GM18907 (cell line): ENCODE measurements around the gene SMCO3.

Source experiments
- ATAC-seq: cut with Tn5 transposase; IDR thresholded peaks from one replicate; pipeline ENCODE4 v1.9.1; 2021; ENCODE audit warnings: mild to moderate bottlenecking, moderate library complexity; ENCODE audit not compliant: unreplicated experiment

Gene SMCO3

GRCh38 chr12:14814014-14814413 lies at the start of gene SMCO3:
TSS of gene SMCO3 (minus strand) at chr12:14814182. CDS start at chr12:14806680, 7,502 bp downstream.
- ATAC-seq: no peak

- no peak for ATAC-seq
These were observed 46.5 kb upstream of the SMCO3 start for GRCh38 chr12:14860490-14860889.

GRCh38 chr12:14858513-14858912 lies 44.5 kb upstream of the SMCO3 start:
- ATAC-seq: no peak

GRCh38 chr12:14854586-14855183 lies 40.7 kb upstream of the SMCO3 start:
- no peak for ATAC-seq

- no peak for ATAC-seq
These were observed 40.0 kb upstream of the SMCO3 start for GRCh38 chr12:14853961-14854360.

- ATAC-seq: no peak
These were observed 38.9 kb upstream of the SMCO3 start for GRCh38 chr12:14852880-14853279.

- ATAC-seq: peak; percentile 76
These were observed 37.1 kb upstream of the SMCO3 start for GRCh38 chr12:14850929-14851663.

- ATAC-seq: no peak
These were observed 35.7 kb upstream of the SMCO3 start for GRCh38 chr12:14849661-14850060.

GRCh38 chr12:14846876-14847580 lies 33.0 kb upstream of the SMCO3 start:
- ATAC-seq: no peak

- ATAC-seq: no peak
These were observed 32.1 kb upstream of the SMCO3 start for GRCh38 chr12:14846042-14846587.

- ATAC-seq: peak; percentile 60
These were observed 31.4 kb upstream of the SMCO3 start for GRCh38 chr12:14845350-14845750.

GRCh38 chr12:14844401-14844800 lies 30.4 kb upstream of the SMCO3 start:
- no peak for ATAC-seq

GRCh38 chr12:14843425-14843887 lies 29.5 kb upstream of the SMCO3 start, which contains the start of gene ART4:
TSS of gene ART4 (minus strand) at chr12:14843526. CDS start at chr12:14843113, 413 bp downstream.
- no peak for ATAC-seq

- ATAC-seq: no peak
These were observed 28.3 kb upstream of the SMCO3 start for GRCh38 chr12:14842315-14842714.

- ATAC-seq: no peak
These were observed 27.8 kb upstream of the SMCO3 start for GRCh38 chr12:14841761-14842160.

- no peak for ATAC-seq
These were observed 26.6 kb upstream of the SMCO3 start for GRCh38 chr12:14840616-14841015.

- no peak for ATAC-seq
These were observed 25.3 kb upstream of the SMCO3 start for GRCh38 chr12:14839262-14839661.

- ATAC-seq: no peak
These were observed 22.6 kb upstream of the SMCO3 start for GRCh38 chr12:14836336-14837210.

- ATAC-seq: no peak
These were observed 20.5 kb upstream of the SMCO3 start for GRCh38 chr12:14834509-14834908.

- ATAC-seq: no peak
These were observed 20.0 kb upstream of the SMCO3 start for GRCh38 chr12:14833952-14834351.
